Gastrocnemius medialis (tissue), 4 donors: ENCODE data around the gene C10orf105. TPM values are rescaled to one million over a fixed set of nuclear protein-coding genes. Genes with fewer than 3 reads are reported as not detected.

Source experiments
- ATAC-seq, 2 donors: fragments of 150-250 bp; one replicate each; pipeline ENCODE4 v1.9.1; 2016
- DNase-seq, 2 donors: peaks; one replicate each; pipeline ENCODE4 v3.0.0-alpha.2; 2019
- H3K27ac ChIP-seq, 4 donors: fragments of 200-600 bp; sonication (generic); 1 replicate in 1 of 4; 2 replicates in 3 of 4; pipeline ENCODE4 v1.5.1; 2016 to 2018; ENCODE audit warnings: mild to moderate bottlenecking in 2 of 4, moderate library complexity in 1 of 4
- H3K27me3 ChIP-seq, 3 donors: fragments of 200-600 bp; sonication (generic) in 2 of 3; 1 replicate in 1 of 3; 2 replicates in 2 of 3; pipeline versions ENCODE4 v1.5.1 to v1.6.0; 2016 to 2019; ENCODE audit warnings: mild to moderate bottlenecking in 1 of 3, moderate library complexity in 1 of 3
- H3K36me3 ChIP-seq, 2 donors: fragments of 200-600 bp; sonication (generic) in 1 of 2; one replicate each; pipeline ENCODE4 v1.5.1; 2017 to 2018
- H3K4me1 ChIP-seq, 2 donors: fragments of 200-600 bp; sonication (generic) in 1 of 2; one replicate each; pipeline ENCODE4 v1.5.1; 2016 to 2017; ENCODE audit warnings: mild to moderate bottlenecking in 2 of 2
- H3K4me3 ChIP-seq, 4 donors: fragments of 200-600 bp; sonication (generic) in 3 of 4; 1 replicate in 1 of 4; 2 replicates in 3 of 4; pipeline ENCODE4 v1.5.1; 2016 to 2019; ENCODE audit warnings: mild to moderate bottlenecking in 2 of 4
- H3K9me3 ChIP-seq, 3 donors: fragments of 200-600 bp; sonication (generic) in 2 of 3; 1 replicate in 1 of 3; 2 replicates in 2 of 3; pipeline ENCODE4 v1.5.1; 2016 to 2019
- POLR2A ChIP-seq, 2 donors: fragments of 450-650 bp; IDR thresholded peaks; one replicate each; pipeline ENCODE4 v1.6.1; 2017; ENCODE audit warnings: antibody characterized with exemption in 2 of 2, mild to moderate bottlenecking in 2 of 2, moderate library complexity in 2 of 2
- in situ Hi-C, 4 donors: fragments of 200-750 bp; cut with MboI; loops; one replicate each; pipeline versions ENCODE4 v1.15.0 to v1.8.0; 2017; ENCODE audit warnings: low sequenced_read_pairs in 4 of 4
- intact Hi-C: fragments of 100-400 bp; cut with DNase I; formaldehyde crosslinking; loops from one replicate; pipeline ENCODE4 v1.15.1; 2023; ENCODE audit warnings: low total_unique reads
- total RNA-seq, 4 donors: library from RNA; depleted of rRNA; stranded (reverse); fragments of >200 nt; gene quantifications; one replicate each; pipeline versions ENCODE4 v1.1.0 to v1.2.3, GENCODE V29; 2016
- TF ChIP-seq, protein P1 (sequence below), 5 experiments: fragments of 450-650 bp in 3 of 5; fragments of 200-600 bp in 2 of 5; sonication (generic) in 2 of 5; IDR thresholded peaks in 4 of 5; conservative IDR thresholded peaks in 1 of 5; 1 replicate in 4 of 5; 2 replicates in 1 of 5; pipeline ENCODE4 v1.5.1; 2016 to 2019; ENCODE audit warnings: antibody characterized with exemption in 5 of 5, mild to moderate bottlenecking in 3 of 5, moderate library complexity in 3 of 5

The C10orf105 gene
- total RNA-seq, 4 donors from 2014 or later: not detected

DNA sequence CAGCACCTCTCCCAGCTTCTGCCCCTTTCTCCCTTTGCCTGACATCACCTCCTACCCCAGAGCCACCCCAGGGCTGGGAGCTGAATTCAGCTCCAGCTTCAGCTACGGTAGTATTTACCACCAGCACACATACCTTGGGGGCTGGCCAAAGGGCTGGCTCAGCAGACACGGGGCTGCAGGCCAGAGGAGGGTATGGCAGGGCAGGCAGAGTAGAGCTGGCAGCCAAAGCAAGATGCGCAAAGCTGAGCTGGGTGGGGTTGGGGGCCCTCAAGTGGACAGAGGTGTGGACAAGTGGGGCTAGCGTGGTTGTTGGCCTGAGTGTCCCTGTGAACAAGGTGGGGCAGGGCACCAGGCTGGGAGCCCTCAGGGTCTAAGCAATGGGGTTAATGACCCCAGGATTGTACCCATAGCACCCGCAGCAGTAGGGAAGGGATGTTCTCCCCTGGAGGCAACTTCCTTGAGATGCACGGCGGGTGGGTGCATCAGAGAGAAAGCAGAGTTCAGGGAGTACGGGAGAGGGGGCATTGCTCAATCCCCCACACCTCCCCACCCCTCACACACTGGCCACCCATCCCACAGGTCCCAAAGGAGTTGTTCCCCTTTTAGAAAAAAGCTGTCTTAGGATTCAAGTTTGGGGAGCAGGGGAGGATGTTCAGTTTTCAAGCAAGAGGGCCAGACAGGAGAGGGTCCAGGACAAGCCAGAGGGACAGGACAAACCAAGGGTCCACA is 45.8 kb upstream of the C10orf105 start:
- Histone ChIP-seq H3K4me3 (no peak overlapping the region), H3K9me3 (no peaks in the 10 kb centered on the region), H3K36me3 (no peaks in the 10 kb centered on the region), H3K4me1 (peaks cover 47 to 90% of the 10 kb centered on the region in 2 donors), H3K27me3 (no peaks in the 10 kb centered on the region), H3K27ac (peak overlapping the region; percentile 77 to 91 (median 86))
- intact Hi-C loops: no loop called here
- in situ Hi-C loops: no loop called here
- ATAC-seq (peak in 1 of 2 donors; percentile 12), DNase-seq (no peak)
- no peak for TF ChIP-seq POLR2A (IDR thresholded peaks at IDR 0.05)
- TF ChIP-seq, protein P1, sequence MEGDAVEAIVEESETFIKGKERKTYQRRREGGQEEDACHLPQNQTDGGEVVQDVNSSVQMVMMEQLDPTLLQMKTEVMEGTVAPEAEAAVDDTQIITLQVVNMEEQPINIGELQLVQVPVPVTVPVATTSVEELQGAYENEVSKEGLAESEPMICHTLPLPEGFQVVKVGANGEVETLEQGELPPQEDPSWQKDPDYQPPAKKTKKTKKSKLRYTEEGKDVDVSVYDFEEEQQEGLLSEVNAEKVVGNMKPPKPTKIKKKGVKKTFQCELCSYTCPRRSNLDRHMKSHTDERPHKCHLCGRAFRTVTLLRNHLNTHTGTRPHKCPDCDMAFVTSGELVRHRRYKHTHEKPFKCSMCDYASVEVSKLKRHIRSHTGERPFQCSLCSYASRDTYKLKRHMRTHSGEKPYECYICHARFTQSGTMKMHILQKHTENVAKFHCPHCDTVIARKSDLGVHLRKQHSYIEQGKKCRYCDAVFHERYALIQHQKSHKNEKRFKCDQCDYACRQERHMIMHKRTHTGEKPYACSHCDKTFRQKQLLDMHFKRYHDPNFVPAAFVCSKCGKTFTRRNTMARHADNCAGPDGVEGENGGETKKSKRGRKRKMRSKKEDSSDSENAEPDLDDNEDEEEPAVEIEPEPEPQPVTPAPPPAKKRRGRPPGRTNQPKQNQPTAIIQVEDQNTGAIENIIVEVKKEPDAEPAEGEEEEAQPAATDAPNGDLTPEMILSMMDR (IDR thresholded peaks at IDR 0.05 in 4 of 5, conservative IDR thresholded peaks at IDR 0.05 in 1 of 5): peak in 1 of 5 experiments; percentile 7

DNA sequence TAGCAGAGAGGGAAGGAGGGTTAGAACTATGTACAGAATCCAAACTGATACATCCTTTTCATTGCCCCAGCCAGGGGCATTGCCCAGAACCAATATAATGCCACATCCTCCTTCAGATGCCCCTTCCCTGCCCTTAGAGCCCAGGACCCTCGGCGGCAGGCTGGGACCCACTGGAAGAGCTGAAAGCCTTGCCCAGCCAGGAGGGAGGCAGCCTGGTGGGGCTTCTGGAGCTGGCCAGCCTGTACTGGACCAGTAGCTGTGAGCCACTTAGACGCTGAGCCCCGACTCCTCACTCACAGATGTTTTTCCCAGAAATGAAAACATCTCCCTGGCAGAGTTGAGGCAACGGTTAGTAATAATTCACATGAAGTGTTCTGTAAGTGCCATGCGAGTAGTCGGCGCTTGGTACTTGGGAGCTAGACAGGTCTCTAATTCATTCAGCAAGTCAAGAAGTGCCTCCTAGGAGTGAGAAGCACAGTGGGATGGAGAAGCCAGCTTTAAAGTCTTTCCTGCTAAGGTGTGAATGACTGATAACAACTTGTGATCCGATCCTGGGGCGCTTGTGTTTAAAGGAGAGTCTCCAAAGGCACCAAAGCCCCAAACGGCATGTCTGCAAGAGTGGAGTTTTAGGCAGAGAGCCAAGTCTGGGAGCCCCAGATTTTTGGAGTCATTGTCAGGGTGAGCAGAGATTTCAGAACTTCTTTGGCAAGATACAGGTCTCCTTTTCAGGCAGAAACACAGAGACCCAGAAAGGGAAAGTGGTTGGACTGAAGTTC is 44.0 kb upstream of the C10orf105 start:
- in situ Hi-C loops (no loop called here), intact Hi-C loops (no loop called here)

GRCh38 chr10:71762324-71762723 is 42.7 kb upstream of the C10orf105 start:
- in situ Hi-C loops (no loop called here), intact Hi-C loops (no loop called here)
- Histone ChIP-seq H3K27me3 (no peaks in the 10 kb centered on the region), H3K4me1 (peaks cover 37 to 71% of the 10 kb centered on the region in 2 donors), H3K36me3 (no peaks in the 10 kb centered on the region), H3K27ac (no peak overlapping the region), H3K4me3 (no peak overlapping the region), H3K9me3 (no peaks in the 10 kb centered on the region)
- ATAC-seq: no peak
- no peak for DNase-seq
- TF ChIP-seq POLR2A (IDR thresholded peaks at IDR 0.05): no peak
- TF ChIP-seq, protein P1 (IDR thresholded peaks at IDR 0.05 in 4 of 5, conservative IDR thresholded peaks at IDR 0.05 in 1 of 5): no peak

More for the DNA sequence above, 44.0 kb upstream of the C10orf105 start:
- H3K9me3 ChIP-seq: no peaks in the 10 kb centered on the region
- H3K27me3 ChIP-seq: no peaks in the 10 kb centered on the region
- peaks cover 38 to 73% of the 10 kb centered on the region in 2 donors for H3K4me1 ChIP-seq
- H3K27ac ChIP-seq: peak overlapping the region; percentile 27 to 91 (median 34)
- no peak overlapping the region for H3K4me3 ChIP-seq
- DNase-seq (no peak), ATAC-seq (no peak)
- no peak for TF ChIP-seq POLR2A (IDR thresholded peaks at IDR 0.05)
- TF ChIP-seq, protein P1 (IDR thresholded peaks at IDR 0.05 in 4 of 5, conservative IDR thresholded peaks at IDR 0.05 in 1 of 5): no peak
- H3K36me3 ChIP-seq: no peaks in the 10 kb centered on the region

GRCh38 chr10:71761541-71762113 is 42.0 kb upstream of the C10orf105 start:
- in situ Hi-C loops: no loop called here
- Histone ChIP-seq H3K27me3 (no peaks in the 10 kb centered on the region), H3K4me3 (no peak overlapping the region), H3K9me3 (no peaks in the 10 kb centered on the region), H3K36me3 (no peaks in the 10 kb centered on the region), H3K4me1 (peaks cover 38 to 73% of the 10 kb centered on the region in 2 donors), H3K27ac (no peak overlapping the region)
- TF ChIP-seq POLR2A (IDR thresholded peaks at IDR 0.05): no peak
- TF ChIP-seq, protein P1 (IDR thresholded peaks at IDR 0.05 in 4 of 5, conservative IDR thresholded peaks at IDR 0.05 in 1 of 5): no peak
- no peak for ATAC-seq
- no peak for DNase-seq
- intact Hi-C loops: no loop called here
